Stomach smooth muscle (tissue), 2 donors: ENCODE measurements around the gene ACYP1.

Source experiments
- H3K27ac ChIP-seq: one replicate; pipeline ENCODE4 v1.7.0; 2013; ENCODE audit warnings: mild to moderate bottlenecking, low read length, inconsistent platforms
- H3K27me3 ChIP-seq, 2 donors: one replicate each; pipeline ENCODE4 v1.7.0; 2013; ENCODE audit warnings: low read length in 2 of 2; ENCODE audit not compliant: insufficient read depth in 2 of 2, control insufficient read depth in 1 of 2
- H3K36me3 ChIP-seq, 2 donors: one replicate each; pipeline ENCODE4 v1.7.0; 2013; ENCODE audit warnings: low read length in 2 of 2; ENCODE audit not compliant: control insufficient read depth in 2 of 2, insufficient read depth in 2 of 2
- H3K4me1 ChIP-seq: one replicate; pipeline ENCODE4 v1.7.0; 2013; ENCODE audit warnings: low read length; ENCODE audit not compliant: control insufficient read depth, insufficient read depth
- H3K4me3 ChIP-seq, 2 donors: one replicate each; pipeline ENCODE4 v1.7.0; 2013; ENCODE audit warnings: low read length in 2 of 2
- H3K9ac ChIP-seq, 2 donors: one replicate each; pipeline ENCODE4 v1.7.0; 2013; ENCODE audit warnings: low read length in 2 of 2, mild to moderate bottlenecking in 1 of 2
- H3K9me3 ChIP-seq, 2 donors: one replicate each; pipeline ENCODE4 v1.7.0; 2013; ENCODE audit warnings: low read length in 2 of 2; ENCODE audit not compliant: control insufficient read depth in 2 of 2
- donor health status: healthy.
- donor health status: Pancreatic carcinoma.

Gene ACYP1

GRCh38 chr14:75063491-75064204 is at the start of gene ACYP1:
TSS of gene ACYP1 (minus strand) at chr14:75064024. CDS start at chr14:75063553, 471 bp downstream.
- Histone ChIP-seq H3K9ac (peak within 1 kb of the TSS; percentile 86 to 93), H3K36me3 (no peaks in the 10 kb centered on the region), H3K4me3 (peak within 1 kb of the TSS; percentile 96 to 99)

DNA sequence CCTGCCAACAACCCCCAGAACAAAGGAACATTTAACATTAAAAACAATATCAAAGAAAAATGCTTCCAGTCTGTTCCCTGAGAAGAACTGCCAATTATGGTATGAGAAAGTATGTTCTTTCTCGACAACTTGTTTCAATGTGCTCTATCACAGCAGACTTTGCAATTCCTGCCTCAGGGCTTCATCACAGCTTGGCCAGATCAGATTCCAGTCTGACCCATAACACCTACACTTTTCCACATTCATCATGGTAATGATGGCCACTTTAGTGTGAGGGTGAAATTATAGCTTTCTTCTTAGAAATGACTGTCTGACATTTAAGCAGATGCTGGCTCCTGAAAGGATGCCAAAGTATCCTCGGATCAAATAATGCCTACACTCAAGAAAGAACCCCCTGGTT is 46.1 kb upstream of the ACYP1 start:
- Histone ChIP-seq H3K9me3 (no peaks in the 10 kb centered on the region), H3K27me3 (no peaks in the 10 kb centered on the region), H3K36me3 (peaks cover 69% of the 10 kb centered on the region in 2 donors), H3K4me1 (no peaks in the 10 kb centered on the region), H3K9ac (no peak overlapping the region), H3K4me3 (no peak overlapping the region), H3K27ac (no peak overlapping the region)

More at GRCh38 chr14:75063491-75064204, at the start of gene ACYP1:
- no peaks in the 10 kb centered on the region for H3K9me3 ChIP-seq
- peak within 1 kb of the TSS; percentile 46 for H3K27ac ChIP-seq
- peaks cover 19% of the 10 kb centered on the region for H3K4me1 ChIP-seq
- H3K27me3 ChIP-seq, result no peaks in the 10 kb centered on the region

- Histone ChIP-seq H3K27ac (no peak overlapping the region), H3K36me3 (peaks cover 53% of the 10 kb centered on the region in 2 donors), H3K4me3 (no peak overlapping the region), H3K27me3 (no peaks in the 10 kb centered on the region), H3K9me3 (no peaks in the 10 kb centered on the region), H3K4me1 (no peaks in the 10 kb centered on the region), H3K9ac (no peak overlapping the region)
Measured at GRCh38 chr14:75107186-75107585, 43.4 kb upstream of the ACYP1 start.

DNA sequence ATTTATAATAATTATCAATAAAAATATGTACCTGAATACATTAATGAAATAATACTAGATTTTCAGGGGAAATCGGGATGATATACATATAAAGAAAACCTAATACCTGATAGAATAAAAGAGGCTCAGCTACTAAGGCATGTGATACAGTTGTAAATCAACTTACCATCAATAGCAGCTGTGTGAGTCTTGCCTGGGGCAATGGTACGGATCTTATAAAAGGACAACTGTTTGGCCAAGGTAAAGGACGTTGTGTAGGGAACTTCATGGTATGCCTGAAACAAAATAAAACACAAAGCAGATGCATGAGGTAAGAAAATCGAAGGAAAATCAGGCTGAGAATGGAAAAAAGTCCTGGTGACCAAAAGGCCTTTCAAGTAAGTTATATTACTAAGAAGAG is 37.7 kb upstream of the ACYP1 start:
- Histone ChIP-seq H3K9me3 (no peaks in the 10 kb centered on the region), H3K9ac (no peak overlapping the region), H3K4me3 (no peak overlapping the region), H3K36me3 (peaks cover 51 to 58% of the 10 kb centered on the region in 2 donors), H3K4me1 (no peaks in the 10 kb centered on the region), H3K27ac (no peak overlapping the region), H3K27me3 (no peaks in the 10 kb centered on the region)

- Histone ChIP-seq H3K9ac (no peak overlapping the region), H3K9me3 (no peaks in the 10 kb centered on the region), H3K4me1 (no peaks in the 10 kb centered on the region), H3K36me3 (peaks cover 49 to 70% of the 10 kb centered on the region in 2 donors), H3K27me3 (no peaks in the 10 kb centered on the region), H3K27ac (no peak overlapping the region), H3K4me3 (no peak overlapping the region)
Measured at GRCh38 chr14:75098682-75099081, 34.9 kb upstream of the ACYP1 start.

DNA sequence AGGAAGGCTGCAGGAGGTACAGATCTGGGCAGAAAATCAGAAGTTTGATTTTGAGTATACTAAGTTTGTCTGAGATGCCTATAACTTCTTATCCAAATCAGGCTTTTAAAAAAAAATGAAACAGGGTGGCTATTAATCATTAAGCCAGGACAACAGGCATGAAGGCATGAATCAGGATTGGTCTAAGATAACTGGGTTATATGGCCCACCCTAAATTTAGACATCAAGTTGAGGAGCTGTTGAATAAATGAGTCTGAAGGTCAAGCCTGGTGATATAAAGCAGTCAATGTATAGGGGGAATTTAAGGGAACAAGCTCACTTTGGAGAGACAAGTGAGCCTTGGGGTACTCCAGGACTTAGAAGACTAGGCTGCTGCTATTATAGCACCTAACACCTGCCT is 34.4 kb upstream of the ACYP1 start:
- Histone ChIP-seq H3K4me3 (no peak overlapping the region), H3K9me3 (no peaks in the 10 kb centered on the region), H3K27ac (no peak overlapping the region), H3K36me3 (peaks cover 47 to 68% of the 10 kb centered on the region in 2 donors), H3K27me3 (no peaks in the 10 kb centered on the region), H3K9ac (no peak overlapping the region), H3K4me1 (no peaks in the 10 kb centered on the region)

DNA sequence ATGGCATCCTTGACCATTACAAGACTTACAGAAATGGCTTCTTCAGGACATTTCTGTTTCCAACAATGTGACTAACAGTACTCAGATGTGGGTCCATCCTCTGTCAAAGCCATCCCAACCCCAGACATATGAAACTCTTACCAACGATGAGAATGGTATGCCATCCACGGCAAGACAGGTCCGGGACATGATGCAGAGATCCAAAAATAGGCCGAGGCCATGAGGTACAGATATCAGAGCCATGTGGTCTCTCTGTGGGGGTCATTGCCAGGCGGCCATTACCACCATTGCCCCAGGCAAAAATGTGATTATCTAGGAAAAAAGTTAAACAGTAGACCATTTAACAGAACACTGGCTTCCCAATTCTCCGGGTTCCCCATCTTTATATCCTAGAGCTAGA is 33.1 kb upstream of the ACYP1 start:
- Histone ChIP-seq H3K4me3 (no peak overlapping the region), H3K36me3 (peaks cover 47 to 63% of the 10 kb centered on the region in 2 donors), H3K27me3 (no peaks in the 10 kb centered on the region), H3K4me1 (no peaks in the 10 kb centered on the region), H3K9ac (no peak overlapping the region), H3K9me3 (no peaks in the 10 kb centered on the region), H3K27ac (no peak overlapping the region)

- no peaks in the 10 kb centered on the region for H3K4me1 ChIP-seq
- H3K27me3 ChIP-seq, result no peaks in the 10 kb centered on the region
- peaks cover 47 to 57% of the 10 kb centered on the region in 2 donors for H3K36me3 ChIP-seq
- no peaks in the 10 kb centered on the region for H3K9me3 ChIP-seq
- no peak overlapping the region for H3K27ac ChIP-seq
- H3K9ac ChIP-seq, result no peak overlapping the region
- H3K4me3 ChIP-seq, result no peak overlapping the region
Measured at GRCh38 chr14:75095690-75096089, 31.9 kb upstream of the ACYP1 start.

DNA sequence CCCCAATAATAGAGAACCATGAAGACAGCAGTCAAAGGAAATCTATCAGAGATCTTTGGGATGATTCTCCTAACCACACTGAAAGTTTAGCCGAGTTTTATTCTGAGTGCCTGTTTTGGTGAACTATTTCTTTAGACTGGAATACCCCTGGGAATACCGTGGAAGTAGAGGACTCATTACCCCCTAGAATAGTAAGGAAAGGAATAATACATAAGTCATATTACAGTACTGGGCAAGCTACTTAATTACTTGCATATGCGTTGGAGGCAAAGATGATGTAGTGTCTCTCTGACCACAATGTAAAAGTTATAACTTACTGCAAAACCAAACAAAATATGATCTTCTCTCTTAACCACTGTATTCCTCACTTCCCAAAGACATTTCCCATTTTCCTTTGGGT is 31.1 kb upstream of the ACYP1 start:
- Histone ChIP-seq H3K27me3 (no peaks in the 10 kb centered on the region), H3K4me1 (no peaks in the 10 kb centered on the region), H3K27ac (no peak overlapping the region), H3K9ac (no peak overlapping the region), H3K9me3 (no peaks in the 10 kb centered on the region), H3K36me3 (peaks cover 46 to 61% of the 10 kb centered on the region in 2 donors), H3K4me3 (no peak overlapping the region)

GRCh38 chr14:75092698-75093097 is 28.9 kb upstream of the ACYP1 start:
- Histone ChIP-seq H3K9ac (no peak overlapping the region), H3K9me3 (no peaks in the 10 kb centered on the region), H3K4me3 (no peak overlapping the region), H3K36me3 (peaks cover 47 to 51% of the 10 kb centered on the region in 2 donors), H3K4me1 (no peaks in the 10 kb centered on the region), H3K27ac (no peak overlapping the region), H3K27me3 (no peaks in the 10 kb centered on the region)

DNA sequence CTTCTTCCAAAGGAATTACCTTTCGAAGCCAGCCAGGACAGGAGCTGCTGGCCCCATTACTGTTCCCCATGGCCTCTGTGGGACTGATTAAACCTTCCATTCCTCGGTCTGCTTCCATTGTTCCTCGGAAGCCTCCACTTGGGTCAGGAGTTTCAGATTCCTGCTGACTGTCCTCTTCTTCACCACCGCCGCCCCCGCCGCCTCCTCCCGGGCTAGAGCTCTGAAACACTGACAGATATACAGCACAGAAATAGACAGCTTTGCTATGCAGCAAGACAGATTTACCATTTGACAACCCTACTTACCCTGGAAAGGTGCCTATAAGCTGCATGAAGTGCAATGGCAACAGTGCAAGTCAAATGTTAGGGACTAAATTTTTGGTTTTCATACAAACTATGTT is 27.4 kb upstream of the ACYP1 start:
- H3K27me3 ChIP-seq, result no peaks in the 10 kb centered on the region
- H3K36me3 ChIP-seq, result peaks cover 44 to 50% of the 10 kb centered on the region in 2 donors
- no peaks in the 10 kb centered on the region for H3K4me1 ChIP-seq
- no peak overlapping the region for H3K4me3 ChIP-seq
- no peaks in the 10 kb centered on the region for H3K9me3 ChIP-seq
- no peak overlapping the region for H3K9ac ChIP-seq
- no peak overlapping the region for H3K27ac ChIP-seq
